Retinal pigment epithelial cell (primary cell): ENCODE results near the gene TTC38.

ENCODE experiments used
- DNase-seq: peaks from one replicate; pipeline ENCODE4 v3.0.0-alpha.2; 2010; ENCODE audit warnings: low read depth
- H3K4me3 ChIP-seq: 2 replicates; pipeline ENCODE4 v1.5.1; 2011; ENCODE audit warnings: mild to moderate bottlenecking, low read length, control low read depth, moderate library complexity
- CTCF ChIP-seq: conservative IDR thresholded peaks from 2 replicates; pipeline ENCODE4 v1.5.1; 2011; ENCODE audit warnings: low read depth, low read length, control low read depth, inconsistent platforms

TTC38 gene

DNA sequence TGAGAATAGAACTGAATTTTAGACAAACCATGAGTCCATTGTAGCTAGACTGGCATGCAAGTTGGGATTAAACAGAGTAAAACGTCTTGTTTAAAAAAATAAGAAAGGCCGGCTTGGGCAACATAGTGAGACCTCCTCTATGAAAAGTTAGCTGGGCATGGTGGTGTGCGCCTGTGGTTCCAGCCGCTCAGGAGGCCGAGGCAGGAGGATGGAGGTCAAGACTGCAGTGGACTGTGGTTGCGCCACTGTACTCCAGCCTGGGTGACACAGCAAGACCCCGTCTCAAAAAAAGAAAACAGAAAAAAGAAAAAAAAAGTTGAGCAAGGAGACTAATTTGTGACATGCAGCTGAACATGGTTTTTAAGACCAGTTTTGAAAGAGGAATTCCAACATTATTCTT, 41.2 kb upstream of the TTC38 start:
- TF ChIP-seq CTCF: no peak
- DNase-seq: no peak
- no peak overlapping the region for H3K4me3 ChIP-seq

- H3K4me3 ChIP-seq: no peak overlapping the region
- TF ChIP-seq CTCF: no peak
- DNase-seq: no peak
Observed at GRCh38 chr22:46229701-46230100, 38.1 kb upstream of the TTC38 start.

DNA sequence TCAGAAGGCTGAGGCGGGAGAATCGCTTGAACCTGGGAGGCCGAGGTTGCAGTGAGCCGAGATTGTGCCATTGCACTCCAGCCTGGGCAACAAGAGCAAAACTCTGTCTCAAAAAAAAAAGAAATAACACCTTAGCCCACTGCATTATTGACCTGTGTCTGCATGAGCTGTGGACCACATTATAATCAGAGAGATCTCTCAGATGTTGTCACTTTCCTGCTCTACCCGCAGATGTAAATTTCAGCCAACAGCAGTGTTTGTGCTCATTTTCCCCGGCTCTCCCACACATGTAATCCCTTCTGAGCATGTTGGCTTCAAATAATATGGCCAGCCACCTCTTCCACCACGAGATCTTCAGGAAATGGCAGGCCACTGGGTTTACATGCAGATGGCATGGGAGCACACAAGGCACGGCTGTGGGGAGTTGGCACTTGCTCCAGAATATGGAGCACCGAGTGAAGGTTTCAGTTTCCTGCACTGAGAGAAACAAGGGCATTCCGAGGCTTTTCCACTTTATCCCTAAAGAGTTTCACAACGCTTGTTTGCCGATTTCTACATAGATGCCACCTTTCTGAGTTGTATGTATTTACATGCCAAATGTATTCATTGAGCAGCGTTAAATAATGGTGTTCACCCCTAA, 37.4 kb upstream of the TTC38 start:
- no peak overlapping the region for H3K4me3 ChIP-seq
- TF ChIP-seq CTCF: no peak
- DNase-seq: no peak

- no peak overlapping the region for H3K4me3 ChIP-seq
- peak; percentile 54 for DNase-seq
- TF ChIP-seq CTCF: no peak
Observed at GRCh38 chr22:46233231-46233630, 34.6 kb upstream of the TTC38 start.

DNA sequence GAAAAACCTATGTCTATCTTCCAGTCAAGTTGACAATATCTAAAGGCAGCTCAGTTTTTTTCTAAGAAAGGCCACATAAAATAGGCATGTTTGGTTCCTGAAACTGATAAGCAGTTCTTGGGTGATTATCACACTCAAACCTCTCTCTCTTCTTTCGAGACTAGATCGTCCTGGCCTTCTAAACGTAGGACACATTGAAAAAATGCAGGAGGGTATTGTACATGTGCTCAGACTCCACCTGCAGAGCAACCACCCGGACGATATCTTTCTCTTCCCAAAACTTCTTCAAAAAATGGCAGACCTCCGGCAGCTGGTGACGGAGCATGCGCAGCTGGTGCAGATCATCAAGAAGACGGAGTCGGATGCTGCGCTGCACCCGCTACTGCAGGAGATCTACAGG, 32.8 kb upstream of the TTC38 start:
- DNase-seq: no peak
- no peak overlapping the region for H3K4me3 ChIP-seq
- no peak for TF ChIP-seq CTCF

DNA sequence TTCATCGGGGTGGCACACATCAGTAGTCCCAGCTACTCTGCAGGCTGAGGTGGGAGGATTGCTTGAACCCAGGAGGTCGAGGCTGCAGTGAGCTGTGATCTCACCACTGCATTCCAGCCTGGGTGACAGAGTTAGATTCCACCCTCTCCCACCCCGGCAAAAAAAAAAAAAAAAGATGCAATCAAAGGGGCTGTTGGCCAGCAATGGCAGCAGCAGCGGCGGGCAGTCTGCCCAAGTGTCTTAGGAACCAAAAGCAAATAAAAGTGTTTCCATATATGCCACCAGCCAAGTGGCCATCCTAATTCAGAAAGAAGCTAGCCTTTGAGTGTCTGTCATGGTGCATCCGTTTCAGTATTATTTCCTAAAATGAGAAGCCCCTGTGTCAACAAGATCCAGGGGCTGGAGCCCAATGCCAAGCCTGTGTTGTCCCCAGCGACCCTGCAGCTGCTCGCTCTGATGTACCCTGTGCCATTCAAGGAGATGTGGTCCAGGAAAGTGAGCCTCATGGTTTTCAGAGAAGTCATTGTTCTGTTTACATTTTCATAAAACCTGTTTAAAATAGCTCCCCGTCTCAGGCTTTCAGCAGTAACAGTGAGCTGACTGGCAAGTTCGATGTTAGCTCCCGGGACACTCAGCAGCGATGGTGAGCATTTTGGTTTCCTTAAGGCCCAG, 30.2 kb upstream of the TTC38 start:
- DNase-seq: no peak
- H3K4me3 ChIP-seq: no peak overlapping the region
- TF ChIP-seq CTCF: no peak

GRCh38 chr22:46238541-46238940, 29.3 kb upstream of the TTC38 start:
- no peak for TF ChIP-seq CTCF
- no peak overlapping the region for H3K4me3 ChIP-seq
- DNase-seq: no peak
